SK-N-SH treated with all-trans-retinoic acid at 6 μM for 48 hours (cell line): ENCODE measurements around the gene SGK1.

Experiments
- ATAC-seq: fragments of 200-7000 bp; cut with Tn5 transposase; 3 replicates; pipeline ENCODE4 v1.9.1; 2020; ENCODE audit warnings: mild to moderate bottlenecking, moderate library complexity
- ARNTL ChIP-seq: fragments of 450-650 bp; formaldehyde crosslinking; IDR thresholded peaks from 2 replicates; pipeline ENCODE4 v1.5.0; 2020; ENCODE audit warnings: low read depth, mild to moderate bottlenecking, moderate library complexity, borderline replicate concordance
- BACH2 ChIP-seq: fragments of 250-450 bp; sonication (Bioruptor Pico); IDR thresholded peaks from 2 replicates; pipeline ENCODE4 v1.9.0; 2021; ENCODE audit warnings: mild to moderate bottlenecking, borderline replicate concordance
- CREB5 ChIP-seq: fragments of 250-450 bp; sonication (Bioruptor Pico); IDR thresholded peaks from 2 replicates; pipeline ENCODE4 v1.5.1; 2020; ENCODE audit warnings: low read depth, mild to moderate bottlenecking, moderate library complexity
- CSDC2 ChIP-seq: fragments of 250-450 bp; sonication (Bioruptor Pico); IDR thresholded peaks from 2 replicates; pipeline ENCODE4 v1.5.0; 2020; ENCODE audit warnings: mild to moderate bottlenecking, moderate library complexity
- CSRNP3 ChIP-seq: fragments of 250-450 bp; sonication (Bioruptor Pico); IDR thresholded peaks from 2 replicates; pipeline ENCODE4 v1.5.1; 2021; ENCODE audit warnings: mild to moderate bottlenecking, moderate library complexity
- ESRRG ChIP-seq: fragments of 250-450 bp; sonication (Bioruptor Pico); IDR thresholded peaks from 2 replicates; pipeline ENCODE4 v1.6.1; 2021; ENCODE audit warnings: mild to moderate bottlenecking
- GLIS3 ChIP-seq: fragments of 250-450 bp; sonication (Bioruptor Pico); IDR thresholded peaks from 2 replicates; pipeline ENCODE4 v1.5.0; 2020; ENCODE audit warnings: mild to moderate bottlenecking, moderate library complexity
- ISL1 ChIP-seq: fragments of 250-450 bp; sonication (Bioruptor Pico); IDR thresholded peaks from 2 replicates; pipeline ENCODE4 v2.1.2; 2022; ENCODE audit warnings: mild to moderate bottlenecking, moderate library complexity
- OSR1 ChIP-seq: fragments of 250-450 bp; sonication (Bioruptor Pico); IDR thresholded peaks from 2 replicates; pipeline ENCODE4 v1.8.0; 2022; ENCODE audit warnings: moderate library complexity, mild to moderate bottlenecking, inconsistent platforms
- PATZ1 ChIP-seq: fragments of 250-450 bp; sonication (Bioruptor Pico); IDR thresholded peaks from 2 replicates; pipeline ENCODE4 v1.8.0; 2020; ENCODE audit warnings: mild to moderate bottlenecking, moderate library complexity, borderline replicate concordance
- PPARA ChIP-seq: fragments of 250-450 bp; sonication (Bioruptor Pico); IDR thresholded peaks from 2 replicates; pipeline ENCODE4 v1.5.0; 2020; ENCODE audit warnings: mild to moderate bottlenecking, borderline replicate concordance
- RARB ChIP-seq: fragments of 250-450 bp; sonication (Bioruptor Pico); IDR thresholded peaks from 2 replicates; pipeline ENCODE4 v1.8.0; 2021; ENCODE audit warnings: mild to moderate bottlenecking, moderate library complexity
- SNAI2 ChIP-seq: fragments of 250-450 bp; sonication (Bioruptor Pico); IDR thresholded peaks from 2 replicates; pipeline ENCODE4 v1.5.0; 2020; ENCODE audit warnings: mild to moderate bottlenecking, moderate library complexity
- TCF4 ChIP-seq: fragments of 250-450 bp; sonication (Bioruptor Pico); IDR thresholded peaks from 2 replicates; pipeline ENCODE4 v1.8.0; 2021; ENCODE audit warnings: mild to moderate bottlenecking, moderate library complexity, borderline replicate concordance
- TSHZ2 ChIP-seq: fragments of 250-450 bp; sonication (Bioruptor Pico); IDR thresholded peaks from 2 replicates; pipeline ENCODE4 v1.5.0; 2020; ENCODE audit warnings: mild to moderate bottlenecking, moderate library complexity
- ZC3H10 ChIP-seq: fragments of 250-450 bp; sonication (Bioruptor Pico); IDR thresholded peaks from 2 replicates; pipeline ENCODE4 v1.5.1; 2021; ENCODE audit warnings: mild to moderate bottlenecking, moderate library complexity
- ZFP3 ChIP-seq: fragments of 250-450 bp; sonication (Bioruptor Pico); IDR thresholded peaks from 2 replicates; pipeline ENCODE4 v1.5.0; 2020; ENCODE audit warnings: mild to moderate bottlenecking, moderate library complexity
- ZFP30 ChIP-seq: fragments of 450-650 bp; formaldehyde crosslinking; IDR thresholded peaks from 2 replicates; pipeline ENCODE4 v1.5.0; 2022; ENCODE audit warnings: mild to moderate bottlenecking, moderate library complexity
- ZNF565 ChIP-seq: fragments of 450-650 bp; formaldehyde crosslinking; conservative IDR thresholded peaks from 2 replicates; pipeline ENCODE4 v1.5.0; 2020; ENCODE audit warnings: low read depth, mild to moderate bottlenecking, moderate library complexity
- ZNF70 ChIP-seq: fragments of 450-650 bp; formaldehyde crosslinking; IDR thresholded peaks from 2 replicates; pipeline ENCODE4 v1.5.0; 2020; ENCODE audit warnings: mild to moderate bottlenecking, moderate library complexity
- ZNF8 ChIP-seq: fragments of 450-650 bp; formaldehyde crosslinking; IDR thresholded peaks from 2 replicates; pipeline ENCODE4 v1.5.0; 2020; ENCODE audit warnings: mild to moderate bottlenecking, moderate library complexity

The SGK1 gene

GRCh38 chr6:134340179-134340975 is 22.5 kb upstream of the SGK1 start:
- TF ChIP-seq CSRNP3 (no peak), ISL1 (CRISPR knock-in tag) (no peak), PPARA (CRISPR knock-in tag) (no peak), PATZ1 (CRISPR knock-in tag) (no peak), CREB5 (CRISPR knock-in tag) (no peak), GLIS3 (CRISPR knock-in tag) (no peak), ESRRG (CRISPR knock-in tag) (no peak), ZFP30 (CRISPR knock-in tag) (no peak), ZNF565 (no peak), ARNTL (CRISPR knock-in tag) (no peak), ZFP3 (CRISPR knock-in tag) (no peak), RARB (CRISPR knock-in tag) (no peak), CSDC2 (CRISPR knock-in tag) (no peak), SNAI2 (CRISPR knock-in tag) (no peak), ZC3H10 (no peak)
- no peak for ATAC-seq

- no peak for TF ChIP-seq ZNF565
- no peak for TF ChIP-seq RARB (CRISPR knock-in tag)
- TF ChIP-seq GLIS3 (CRISPR knock-in tag), result no peak
- TF ChIP-seq, all 23 proteins: peak for 0
- no peak for ATAC-seq
Observed at GRCh38 chr6:134339216-134339615, 21.3 kb upstream of the SGK1 start.

- no peak for ATAC-seq
- TF ChIP-seq CSRNP3, result no peak
- TF ChIP-seq ZFP3 (CRISPR knock-in tag), result no peak
- TF ChIP-seq PPARA (CRISPR knock-in tag), result no peak
Observed at GRCh38 chr6:134331256-134331655, 13.3 kb upstream of the SGK1 start.

- TF ChIP-seq CREB5 (CRISPR knock-in tag) (no peak), ZNF70 (CRISPR knock-in tag) (no peak), OSR1 (CRISPR knock-in tag) (no peak), BACH2 (CRISPR knock-in tag) (no peak), TSHZ2 (CRISPR knock-in tag) (no peak), ISL1 (CRISPR knock-in tag) (no peak), RARB (CRISPR knock-in tag) (no peak), ZFP30 (CRISPR knock-in tag) (no peak), SNAI2 (CRISPR knock-in tag) (no peak), ZC3H10 (no peak), CSRNP3 (no peak), GLIS3 (CRISPR knock-in tag) (no peak), ZNF8 (CRISPR knock-in tag) (no peak), TCF4 (CRISPR knock-in tag) (no peak)
- TF ChIP-seq, all 23 proteins: peak for 0
- ATAC-seq, result no peak
Observed at GRCh38 chr6:134330555-134330954, 12.6 kb upstream of the SGK1 start.
